CD4-positive, alpha-beta T cell treated with Interleukin-4 for 1 hour (primary cell): ENCODE measurements around the gene CSTPP1.
"Not testable (repeated sequence)": the region's sequence is repeated elsewhere in the genome, so short reads cannot be mapped to it uniquely, and the experiment has no call there.

Experiments
- DNase-seq, 2 donors: peaks; one replicate each; pipeline ENCODE4 v3.0.0-alpha.2; 2020 to 2022

CSTPP1 gene

GRCh38 chr11:47186076-47186699, 249.6 kb downstream of the CSTPP1 start, which contains the start of gene PACSIN3:
TSS of gene PACSIN3 (minus strand) at chr11:47186434. CDS start at chr11:47182727, 3,707 bp downstream.
- peak in 1 of 2 donors; percentile 38 for DNase-seq

GRCh38 chr11:47186700-47187695, 250.4 kb downstream of the CSTPP1 start:
- DNase-seq: peak; percentile 44 to 50

- no peak for DNase-seq
These were observed 251.2 kb downstream of the CSTPP1 start for GRCh38 chr11:47187723-47188122.

- DNase-seq: no peak
These were observed 251.7 kb downstream of the CSTPP1 start for GRCh38 chr11:47188259-47188658.

- DNase-seq: no peak
These were observed 252.7 kb downstream of the CSTPP1 start for GRCh38 chr11:47189100-47189834.

GRCh38 chr11:47191137-47191536, 254.6 kb downstream of the CSTPP1 start:
- not testable (repeated sequence) for DNase-seq

- DNase-seq: no peak
These were observed 255.6 kb downstream of the CSTPP1 start for GRCh38 chr11:47192111-47192510.

- not testable (repeated sequence) for DNase-seq
These were observed 261.6 kb downstream of the CSTPP1 start for GRCh38 chr11:47198161-47198560.

- no peak for DNase-seq
These were observed 264.5 kb downstream of the CSTPP1 start for GRCh38 chr11:47201015-47201414.

GRCh38 chr11:47202576-47202975, 266.0 kb downstream of the CSTPP1 start:
- no peak for DNase-seq

GRCh38 chr11:47204637-47204989, 268.1 kb downstream of the CSTPP1 start:
- DNase-seq: no peak

GRCh38 chr11:47206577-47206976, 270.0 kb downstream of the CSTPP1 start:
- DNase-seq: not testable (repeated sequence)

- DNase-seq: no peak
These were observed 270.9 kb downstream of the CSTPP1 start for GRCh38 chr11:47207459-47207858.

GRCh38 chr11:47208008-47208552, 271.5 kb downstream of the CSTPP1 start:
- DNase-seq: not testable (repeated sequence)

GRCh38 chr11:47208628-47209027, 272.1 kb downstream of the CSTPP1 start:
- no peak for DNase-seq
